HEK293 (cell line): ENCODE data around the gene ITGA5.

ENCODE experiments used
- CTCF ChIA-PET: fragments of 350-600 bp; formaldehyde crosslinking; extraction: SDS; loops from one replicate; lab custom pipeline; 2021; ENCODE audit warnings: antibody characterized with exemption; lab: Yijun Ruan, JAX
- POLR2A ChIA-PET: fragments of 300-600 bp; formaldehyde crosslinking; extraction: SDS; loops from one replicate; lab custom pipeline; 2020; ENCODE audit warnings: antibody characterized with exemption, inconsistent platforms; lab: Yijun Ruan, JAX
- H3K27ac ChIP-seq: fragments of 200-500 bp; sonication (Bioruptor generic); 2 replicates; pipeline ENCODE4 v1.5.1; 2014; ENCODE audit warnings: low read depth, low read length, control low read depth, inconsistent platforms; ENCODE audit errors: extremely low read depth
- H3K36me3 ChIP-seq, 2 experiments: fragments of 200-500 bp in 1 of 2; sonication (Bioruptor generic) in 1 of 2; 1 replicate in 1 of 2; 2 replicates in 1 of 2; pipeline ENCODE4 v1.5.1; 2014 to 2017; ENCODE audit warnings: inconsistent platforms in 2 of 2, low read length in 2 of 2; ENCODE audit not compliant: control insufficient read depth in 2 of 2, insufficient read depth in 1 of 2
- H3K4me1 ChIP-seq: fragments of 200-500 bp; sonication (Bioruptor generic); 2 replicates; pipeline ENCODE4 v1.5.1; 2014; ENCODE audit warnings: mild to moderate bottlenecking, low read length, inconsistent platforms; ENCODE audit not compliant: control insufficient read depth, insufficient read depth
- H3K4me3 ChIP-seq: 2 replicates; pipeline ENCODE4 v1.5.1; 2011; ENCODE audit warnings: low read depth, mild to moderate bottlenecking, control low read depth, low read length, moderate library complexity
- H3K9me3 ChIP-seq: fragments of 200-500 bp; sonication (Bioruptor generic); 2 replicates; pipeline ENCODE4 v1.5.1; 2014; ENCODE audit warnings: low read depth, low read length, inconsistent platforms; ENCODE audit not compliant: control insufficient read depth, insufficient read depth
- BCL6B ChIP-seq: fragments of 450-650 bp; formaldehyde crosslinking; IDR thresholded peaks from 2 replicates; pipeline ENCODE4 v1.5.1; 2017; ENCODE audit warnings: missing biosample characterization, missing genetic modification characterization
- GLIS2 ChIP-seq: fragments of 450-650 bp; formaldehyde crosslinking; IDR thresholded peaks from 2 replicates; pipeline ENCODE4 v1.5.1; 2016; ENCODE audit warnings: missing biosample characterization, missing genetic modification characterization
- HOXD13 ChIP-seq: sonication (generic); formaldehyde crosslinking; IDR thresholded peaks from 2 replicates; pipeline ENCODE4 v1.8.0; 2022; ENCODE audit warnings: missing genetic modification reagents, borderline replicate concordance
- KLF16 ChIP-seq: fragments of 450-650 bp; formaldehyde crosslinking; IDR thresholded peaks from 2 replicates; pipeline ENCODE4 v1.5.1; 2017; ENCODE audit warnings: missing biosample characterization, missing genetic modification characterization
- MZF1 ChIP-seq: fragments of 450-650 bp; formaldehyde crosslinking; IDR thresholded peaks from 2 replicates; pipeline ENCODE4 v1.5.1; 2017; ENCODE audit warnings: missing biosample characterization, missing genetic modification characterization, borderline replicate concordance
- SP3 ChIP-seq: fragments of 450-650 bp; formaldehyde crosslinking; IDR thresholded peaks from 2 replicates; pipeline ENCODE4 v1.5.1; 2016; ENCODE audit warnings: missing biosample characterization, missing genetic modification characterization
- TRIM28 ChIP-seq: IDR thresholded peaks from 2 replicates; pipeline ENCODE4 v1.6.1; 2011; ENCODE audit warnings: low read length, control low read depth, borderline replicate concordance
- ZBTB48 ChIP-seq: fragments of 450-650 bp; formaldehyde crosslinking; IDR thresholded peaks from 2 replicates; pipeline ENCODE4 v1.5.1; 2016; ENCODE audit warnings: missing biosample characterization, missing genetic modification characterization
- ZNF18 ChIP-seq: fragments of 450-650 bp; formaldehyde crosslinking; IDR thresholded peaks from 2 replicates; pipeline ENCODE4 v1.5.1; 2016; ENCODE audit warnings: missing biosample characterization, missing genetic modification characterization
- ZNF266 ChIP-seq: fragments of 450-650 bp; formaldehyde crosslinking; IDR thresholded peaks from 2 replicates; pipeline ENCODE4 v1.5.1; 2016; ENCODE audit warnings: missing biosample characterization, missing genetic modification characterization, low read depth
- ZNF292 ChIP-seq: fragments of 450-650 bp; formaldehyde crosslinking; IDR thresholded peaks from 2 replicates; pipeline ENCODE4 v1.5.1; 2016; ENCODE audit warnings: low read depth, missing biosample characterization, missing genetic modification characterization, borderline replicate concordance
- ZNF311 ChIP-seq: fragments of 450-650 bp; formaldehyde crosslinking; IDR thresholded peaks from 2 replicates; pipeline ENCODE4 v1.5.1; 2017; ENCODE audit warnings: missing biosample characterization, missing genetic modification characterization, borderline replicate concordance
- ZNF335 ChIP-seq: fragments of 450-650 bp; formaldehyde crosslinking; conservative IDR thresholded peaks from 2 replicates; pipeline ENCODE4 v1.5.1; 2016; ENCODE audit warnings: missing biosample characterization, missing genetic modification characterization
- ZNF341 ChIP-seq: fragments of 450-650 bp; formaldehyde crosslinking; IDR thresholded peaks from 2 replicates; pipeline ENCODE4; 2016; ENCODE audit warnings: low read depth, missing biosample characterization, missing genetic modification characterization
- ZNF416 ChIP-seq: fragments of 450-650 bp; formaldehyde crosslinking; IDR thresholded peaks from 2 replicates; pipeline ENCODE4 v1.5.1; 2016; ENCODE audit warnings: missing biosample characterization, missing genetic modification characterization
- ZNF558 ChIP-seq: fragments of 450-650 bp; formaldehyde crosslinking; IDR thresholded peaks from 2 replicates; pipeline ENCODE4 v1.5.1; 2016; ENCODE audit warnings: missing biosample characterization, missing genetic modification characterization
- ZNF571 ChIP-seq: fragments of 450-650 bp; formaldehyde crosslinking; IDR thresholded peaks from 2 replicates; pipeline ENCODE4 v1.5.0; 2017; ENCODE audit warnings: missing biosample characterization, missing genetic modification characterization
- ZNF585B ChIP-seq: fragments of 450-650 bp; formaldehyde crosslinking; IDR thresholded peaks from 2 replicates; pipeline ENCODE4 v1.5.1; 2016; ENCODE audit warnings: missing biosample characterization, missing genetic modification characterization
- ZNF600 ChIP-seq: fragments of 450-650 bp; formaldehyde crosslinking; IDR thresholded peaks from 2 replicates; pipeline ENCODE4 v1.5.1; 2016; ENCODE audit warnings: missing biosample characterization, missing genetic modification characterization
- ZNF670 ChIP-seq: fragments of 450-650 bp; formaldehyde crosslinking; IDR thresholded peaks from 2 replicates; pipeline ENCODE4 v1.5.1; 2016; ENCODE audit warnings: missing biosample characterization, missing genetic modification characterization, low read depth
- ZNF792 ChIP-seq: fragments of 450-650 bp; formaldehyde crosslinking; IDR thresholded peaks from 2 replicates; pipeline ENCODE4 v1.5.1; 2016; ENCODE audit warnings: missing biosample characterization, missing genetic modification characterization
- ZSCAN23 ChIP-seq: fragments of 450-650 bp; formaldehyde crosslinking; IDR thresholded peaks from 2 replicates; pipeline ENCODE4 v1.5.1; 2016; ENCODE audit warnings: missing biosample characterization, missing genetic modification characterization
- ZSCAN4 ChIP-seq: fragments of 450-650 bp; formaldehyde crosslinking; IDR thresholded peaks from 2 replicates; pipeline ENCODE4 v1.5.1; 2017; ENCODE audit warnings: missing biosample characterization, missing genetic modification characterization
- TF ChIP-seq, protein P1 (sequence below): fragments of 450-650 bp; formaldehyde crosslinking; IDR thresholded peaks from 2 replicates; pipeline ENCODE4 v1.5.1; 2017; ENCODE audit warnings: missing biosample characterization, mild to moderate bottlenecking, missing genetic modification characterization, moderate library complexity
- TF ChIP-seq, protein P2 (sequence below): fragments of 450-650 bp; formaldehyde crosslinking; IDR thresholded peaks from 2 replicates; pipeline ENCODE4 v1.5.1; 2016; ENCODE audit warnings: missing biosample characterization, missing genetic modification characterization

The ITGA5 gene

DNA sequence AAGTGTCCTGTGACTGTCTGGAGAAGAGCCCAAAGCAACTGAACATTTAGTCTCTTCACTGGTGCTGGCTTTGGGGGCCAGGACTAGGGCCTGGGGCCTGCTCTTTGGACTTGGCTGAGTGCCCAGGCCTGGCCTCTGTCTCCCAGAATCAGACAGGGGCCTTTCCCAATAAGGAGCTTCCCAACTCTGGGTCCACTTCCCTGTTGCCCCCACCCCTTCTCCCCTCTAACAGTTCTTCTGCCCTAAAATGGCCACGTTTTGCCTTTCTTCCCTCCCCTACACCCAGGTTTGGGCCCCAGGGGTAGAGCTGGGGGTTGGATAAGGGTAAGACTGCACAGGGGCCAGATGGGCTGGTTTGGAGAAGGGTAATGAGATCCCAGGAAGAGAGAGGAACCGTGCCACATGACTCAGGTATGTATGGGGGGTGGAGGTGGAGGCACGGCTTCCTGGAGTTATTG lies 10.0 kb upstream of the ITGA5 start:
- Histone ChIP-seq H3K9me3 (no peaks in the 10 kb centered on the region), H3K4me1 (peaks cover 14% of the 10 kb centered on the region), H3K36me3 (no peaks in the 10 kb centered on the region), H3K27ac (no peak overlapping the region), H3K4me3 (no peak overlapping the region)
- no peak for TF ChIP-seq HOXD13 (CRISPR knock-in tag)
- no peak for TF ChIP-seq ZNF600 (tag by site-specific recombination)
- no peak for TF ChIP-seq ZNF558 (tag by site-specific recombination)
- no peak for TF ChIP-seq SP3 (tag by site-specific recombination)
- no peak for TF ChIP-seq ZNF266 (tag by site-specific recombination)
- TF ChIP-seq ZNF792 (tag by site-specific recombination): no peak
- ChIA-PET CTCF (interaction anchor here (0.6 to 33.6 kb wide), 7 partner anchors 10 to 210 kb away, joined by 4 to 924 read pairs (median 5); partner anchors contain the start of gene ITGA5), POLR2A (no interaction called here)

- ChIA-PET CTCF (interaction anchor here (0.6 to 33.6 kb wide), 10 partner anchors 9 to 520 kb away, joined by 3 to 924 read pairs (median 4); partner anchors contain the start of gene ITGA5), POLR2A (no interaction called here)
- H3K36me3 ChIP-seq: no peaks in the 10 kb centered on the region
- H3K4me3 ChIP-seq: no peak overlapping the region
- no peak overlapping the region for H3K27ac ChIP-seq
- H3K9me3 ChIP-seq: no peaks in the 10 kb centered on the region
- peaks cover 14% of the 10 kb centered on the region for H3K4me1 ChIP-seq
- TF ChIP-seq ZSCAN4 (tag by site-specific recombination): no peak
- TF ChIP-seq KLF16: no peak
- no peak for TF ChIP-seq ZBTB48 (tag by site-specific recombination)
- TF ChIP-seq, protein P1, sequence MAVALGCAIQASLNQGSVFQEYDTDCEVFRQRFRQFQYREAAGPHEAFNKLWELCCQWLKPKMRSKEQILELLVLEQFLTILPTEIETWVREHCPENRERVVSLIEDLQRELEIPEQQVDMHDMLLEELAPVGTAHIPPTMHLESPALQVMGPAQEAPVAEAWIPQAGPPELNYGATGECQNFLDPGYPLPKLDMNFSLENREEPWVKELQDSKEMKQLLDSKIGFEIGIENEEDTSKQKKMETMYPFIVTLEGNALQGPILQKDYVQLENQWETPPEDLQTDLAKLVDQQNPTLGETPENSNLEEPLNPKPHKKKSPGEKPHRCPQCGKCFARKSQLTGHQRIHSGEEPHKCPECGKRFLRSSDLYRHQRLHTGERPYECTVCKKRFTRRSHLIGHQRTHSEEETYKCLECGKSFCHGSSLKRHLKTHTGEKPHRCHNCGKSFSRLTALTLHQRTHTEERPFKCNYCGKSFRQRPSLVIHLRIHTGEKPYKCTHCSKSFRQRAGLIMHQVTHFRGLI: no peak
- TF ChIP-seq, protein P2, sequence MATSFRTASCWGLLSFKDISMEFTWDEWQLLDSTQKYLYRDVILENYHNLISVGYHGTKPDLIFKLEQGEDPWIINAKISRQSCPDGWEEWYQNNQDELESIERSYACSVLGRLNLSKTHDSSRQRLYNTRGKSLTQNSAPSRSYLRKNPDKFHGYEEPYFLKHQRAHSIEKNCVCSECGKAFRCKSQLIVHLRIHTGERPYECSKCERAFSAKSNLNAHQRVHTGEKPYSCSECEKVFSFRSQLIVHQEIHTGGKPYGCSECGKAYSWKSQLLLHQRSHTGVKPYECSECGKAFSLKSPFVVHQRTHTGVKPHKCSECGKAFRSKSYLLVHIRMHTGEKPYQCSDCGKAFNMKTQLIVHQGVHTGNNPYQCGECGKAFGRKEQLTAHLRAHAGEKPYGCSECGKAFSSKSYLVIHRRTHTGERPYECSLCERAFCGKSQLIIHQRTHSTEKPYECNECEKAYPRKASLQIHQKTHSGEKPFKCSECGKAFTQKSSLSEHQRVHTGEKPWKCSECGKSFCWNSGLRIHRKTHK (tag by site-specific recombination): no peak
- no peak for TF ChIP-seq ZNF416 (tag by site-specific recombination)
- TF ChIP-seq ZNF670 (tag by site-specific recombination): no peak
- TF ChIP-seq ZNF585B (tag by site-specific recombination): no peak
- TF ChIP-seq BCL6B: no peak
- no peak for TF ChIP-seq ZNF18 (tag by site-specific recombination)
- TF ChIP-seq GLIS2 (tag by site-specific recombination): no peak
- TF ChIP-seq ZNF292 (tag by site-specific recombination): no peak
- TF ChIP-seq ZSCAN23 (tag by site-specific recombination): no peak
- no peak for TF ChIP-seq ZNF335 (tag by site-specific recombination)
- TF ChIP-seq TRIM28: no peak
- TF ChIP-seq MZF1 (tag by site-specific recombination): no peak
- no peak for TF ChIP-seq ZNF311 (tag by site-specific recombination)
- TF ChIP-seq ZNF341 (tag by site-specific recombination): no peak
- no peak for TF ChIP-seq ZNF571 (tag by site-specific recombination)
Measured at GRCh38 chr12:54428050-54429013, 9.3 kb upstream of the ITGA5 start.
